ENCODE measurements around the gene ISOC1.

- TF ChIP-seq ELF4 (CRISPR knock-in tag; IDR thresholded peaks at IDR 0.05; ENCODE audit: borderline replicate concordance) (no peak), CEBPB (IDR thresholded peaks at IDR 0.05; ENCODE audit: borderline replicate concordance, low read depth, low read length) (no peak), ZXDC (CRISPR knock-in tag; IDR thresholded peaks at IDR 0.05) (no peak), GTF2F1 (IDR thresholded peaks at IDR 0.05; ENCODE audit: low read length) (no peak), ZNF383 (CRISPR knock-in tag; IDR thresholded peaks at IDR 0.05; ENCODE audit: borderline replicate concordance) (no peak), RARA (CRISPR knock-in tag; IDR thresholded peaks at IDR 0.05) (no peak), TEAD3 (CRISPR knock-in tag; optimal IDR thresholded peaks at IDR 0.05; ENCODE audit: borderline replicate concordance) (no peak), TMF1 (CRISPR knock-in tag; IDR thresholded peaks at IDR 0.05; ENCODE audit: low read depth) (no peak), CTCF (CRISPR knock-in tag; IDR thresholded peaks at IDR 0.05) (no peak), KAT2B (IDR thresholded peaks at IDR 0.05; ENCODE audit: borderline replicate concordance, low read depth, low read length) (no peak), KLF16 (CRISPR knock-in tag; IDR thresholded peaks at IDR 0.05) (no peak)
Measured at GRCh38 chr5:129115680-129116079, 21.1 kb downstream of the ISOC1 start.
